Loucy (cell line): ENCODE measurements around the gene SYT2.

Experiments
- H2AFZ ChIP-seq: fragments of 200-600 bp; sonication (generic); 2 replicates; pipeline ENCODE4 v1.6.0; 2016; ENCODE audit warnings: antibody characterized with exemption, mild to moderate bottlenecking, low read length, moderate library complexity
- H3F3A ChIP-seq: fragments of 200-600 bp; 2 replicates; pipeline ENCODE4 v1.6.0; 2016; ENCODE audit warnings: antibody characterized with exemption, low read depth, mild to moderate bottlenecking
- H3K27me3 ChIP-seq: fragments of 200-600 bp; sonication (generic); 2 replicates; pipeline ENCODE4 v1.6.1; 2014; ENCODE audit warnings: low read length, mild to moderate bottlenecking; ENCODE audit not compliant: insufficient read depth, poor library complexity, severe bottlenecking
- H3K36me3 ChIP-seq: fragments of 200-600 bp; sonication (generic); 2 replicates; pipeline ENCODE4 v1.6.1; 2016; ENCODE audit warnings: low read length; ENCODE audit not compliant: insufficient read depth
- H3K4me1 ChIP-seq: fragments of 200-600 bp; sonication (generic); 2 replicates; pipeline ENCODE4 v1.5.1; 2014; ENCODE audit warnings: low read length, mild to moderate bottlenecking; ENCODE audit not compliant: insufficient read depth, poor library complexity, severe bottlenecking
- H3K4me2 ChIP-seq: fragments of 200-600 bp; sonication (generic); 2 replicates; pipeline ENCODE4 v1.6.0; 2014; ENCODE audit warnings: antibody characterized with exemption, low read length, low read depth, mild to moderate bottlenecking; ENCODE audit not compliant: poor library complexity, severe bottlenecking
- H3K4me3 ChIP-seq: fragments of 200-600 bp; sonication (generic); 2 replicates; pipeline ENCODE4 v1.5.1; 2014; ENCODE audit warnings: low read length, mild to moderate bottlenecking, mixed read lengths; ENCODE audit not compliant: poor library complexity, severe bottlenecking
- H3K79me2 ChIP-seq: fragments of 200-600 bp; sonication (generic); 2 replicates; pipeline ENCODE4 v1.6.1; 2014; ENCODE audit warnings: low read length; ENCODE audit not compliant: insufficient read depth
- H3K9ac ChIP-seq: fragments of 200-600 bp; sonication (generic); 2 replicates; pipeline ENCODE4 v1.6.0; 2014; ENCODE audit warnings: mild to moderate bottlenecking, low read depth, low read length, moderate library complexity; ENCODE audit not compliant: poor library complexity, severe bottlenecking
- H3K9me2 ChIP-seq: fragments of 200-600 bp; sonication (generic); replicated peaks from 2 replicates; pipeline ENCODE4 v1.6.1; 2016; ENCODE audit warnings: low read depth, low read length, mixed read lengths
- H3K9me3 ChIP-seq: fragments of 200-600 bp; sonication (generic); 2 replicates; pipeline ENCODE4 v1.6.1; 2014; ENCODE audit warnings: mild to moderate bottlenecking, antibody characterized with exemption, low read length, low read depth; ENCODE audit not compliant: insufficient read depth
- H4K20me1 ChIP-seq: fragments of 200-600 bp; sonication (generic); 2 replicates; pipeline ENCODE4 v1.6.0; 2014; ENCODE audit warnings: antibody characterized with exemption, low read length, mild to moderate bottlenecking; ENCODE audit not compliant: insufficient read depth, poor library complexity, severe bottlenecking
- CTCF ChIP-seq: fragments of 200-600 bp; sonication (generic); conservative IDR thresholded peaks from 2 replicates; pipeline ENCODE4 v1.5.1; 2014; ENCODE audit warnings: mild to moderate bottlenecking, antibody characterized with exemption, low read length
- EZH2phosphoT487 ChIP-seq: fragments of 200-600 bp; IDR thresholded peaks from 2 replicates; pipeline ENCODE4 v1.6.1; 2018; ENCODE audit warnings: antibody characterized with exemption, mild to moderate bottlenecking, moderate library complexity, borderline replicate concordance

SYT2 gene

GRCh38 chr1:202694314-202694713, 15.9 kb downstream of the SYT2 start:
- no peaks in the 10 kb centered on the region for H3K9me3 ChIP-seq
- no peak overlapping the region for H3K9ac ChIP-seq
- H2AFZ ChIP-seq, result no peak overlapping the region
- no peak overlapping the region for H3K4me3 ChIP-seq
- no peaks in the 10 kb centered on the region for H3K36me3 ChIP-seq
- peaks cover 8% of the 10 kb centered on the region for H3K4me1 ChIP-seq
- TF ChIP-seq EZH2phosphoT487 (no peak), CTCF (no peak)
- no peaks in the 10 kb centered on the region for H4K20me1 ChIP-seq
- H3K4me2 ChIP-seq, result no peak overlapping the region
- no peaks in the 10 kb centered on the region for H3K79me2 ChIP-seq
- no peaks in the 10 kb centered on the region for H3F3A ChIP-seq
- no peaks in the 10 kb centered on the region for H3K27me3 ChIP-seq
- no peaks in the 10 kb centered on the region for H3K9me2 ChIP-seq

GRCh38 chr1:202692959-202693555, 17.2 kb downstream of the SYT2 start:
- TF ChIP-seq EZH2phosphoT487 (no peak), CTCF (peak; percentile 44; the same call in 1 of the 2 replicates)
- Histone ChIP-seq H2AFZ (no peak overlapping the region), H3F3A (no peaks in the 10 kb centered on the region), H3K79me2 (no peaks in the 10 kb centered on the region), H3K4me2 (no peak overlapping the region), H3K9me3 (no peaks in the 10 kb centered on the region), H3K36me3 (no peaks in the 10 kb centered on the region), H3K9me2 (no peaks in the 10 kb centered on the region), H3K27me3 (no peaks in the 10 kb centered on the region), H3K4me1 (peaks cover under 1% of the 10 kb centered on the region), H4K20me1 (no peaks in the 10 kb centered on the region), H3K9ac (no peak overlapping the region), H3K4me3 (no peak overlapping the region)

GRCh38 chr1:202691816-202692215, 18.4 kb downstream of the SYT2 start:
- Histone ChIP-seq H3K27me3 (no peaks in the 10 kb centered on the region), H3K9me3 (no peaks in the 10 kb centered on the region), H3F3A (no peaks in the 10 kb centered on the region), H4K20me1 (no peaks in the 10 kb centered on the region), H3K9me2 (no peaks in the 10 kb centered on the region), H3K4me2 (no peak overlapping the region), H3K4me1 (no peaks in the 10 kb centered on the region), H2AFZ (no peak overlapping the region), H3K9ac (no peak overlapping the region), H3K36me3 (no peaks in the 10 kb centered on the region), H3K79me2 (no peaks in the 10 kb centered on the region), H3K4me3 (no peak overlapping the region)
- TF ChIP-seq CTCF (no peak), EZH2phosphoT487 (no peak)
